CD4-positive, alpha-beta T cell (primary cell): ENCODE results near the gene PPOX. TPM values are rescaled to one million over a fixed set of nuclear protein-coding genes. Genes with fewer than 3 reads are reported as not detected.

Experiments
- ATAC-seq: fragments of 200-7000 bp; cut with Tn5 transposase; one replicate; pipeline ENCODE4 v1.10.0; 2022; ENCODE audit warnings: mild to moderate bottlenecking; ENCODE audit not compliant: poor library complexity
- CTCF ChIA-PET: fragments of 350-600 bp; sonication (Branson Sonifier 250); formaldehyde crosslinking; loops from one replicate; lab custom pipeline; 2021; ENCODE audit warnings: antibody characterized with exemption, inconsistent platforms; lab: Charles Lee
- POLR2A ChIA-PET: fragments of 350-600 bp; sonication (Branson Sonifier 250); formaldehyde crosslinking; loops from one replicate; lab custom pipeline; 2021; ENCODE audit warnings: antibody characterized with exemption, inconsistent platforms; lab: Charles Lee
- DNase-seq, 14 experiments: peaks; one replicate each; pipeline ENCODE4 v3.0.0-alpha.2; 2013 to 2020; ENCODE audit warnings: mixed read lengths in 2 of 14
- H3K27ac ChIP-seq, 2 donors: one replicate each; pipeline versions ENCODE4 v1.5.1 to v1.7.0; 2013; ENCODE audit warnings: low read length in 2 of 2, low read depth in 1 of 2, mild to moderate bottlenecking in 1 of 2
- H3K27me3 ChIP-seq, 2 experiments: 1 replicate in 1 of 2; 2 replicates in 1 of 2; pipeline versions ENCODE4 v1.6.1 to v1.7.0; 2013; ENCODE audit warnings: low read length in 2 of 2, control low read depth in 1 of 2, mild to moderate bottlenecking in 1 of 2, moderate library complexity in 1 of 2; ENCODE audit not compliant: insufficient read depth in 2 of 2, control insufficient read depth in 1 of 2
- H3K36me3 ChIP-seq: one replicate; pipeline ENCODE4 v1.6.1; 2013; ENCODE audit warnings: low read length, control low read depth; ENCODE audit not compliant: insufficient read depth
- H3K4me1 ChIP-seq: one replicate; pipeline ENCODE4 v1.6.1; 2013; ENCODE audit warnings: low read length, control low read depth; ENCODE audit not compliant: insufficient read depth
- H3K4me3 ChIP-seq: one replicate; pipeline ENCODE4 v1.5.1; 2013; ENCODE audit warnings: mild to moderate bottlenecking, low read length, moderate library complexity
- H3K9me3 ChIP-seq, 2 experiments: 1 replicate in 1 of 2; 2 replicates in 1 of 2; pipeline versions ENCODE4 v1.6.1 to v1.7.0; 2013; ENCODE audit warnings: low read length in 2 of 2, mild to moderate bottlenecking in 2 of 2, control low read depth in 1 of 2, moderate library complexity in 1 of 2; ENCODE audit not compliant: control insufficient read depth in 1 of 2, insufficient read depth in 1 of 2
- H3K27ac Mint-ChIP-seq: one replicate; pipeline ENCODE4 v1.8.0; 2020; ENCODE audit warnings: mixed read lengths
- H3K27me3 Mint-ChIP-seq: one replicate; pipeline ENCODE4 v1.8.0; 2021; ENCODE audit warnings: mixed read lengths
- H3K36me3 Mint-ChIP-seq: one replicate; pipeline ENCODE4 v1.8.0; 2021; ENCODE audit warnings: low read depth, mixed read lengths
- H3K4me1 Mint-ChIP-seq: one replicate; pipeline ENCODE4 v1.8.0; 2021; ENCODE audit warnings: low read depth, mixed read lengths
- H3K4me3 Mint-ChIP-seq: one replicate; pipeline ENCODE4 v1.8.0; 2020; ENCODE audit warnings: mild to moderate bottlenecking, mixed read lengths
- H3K9me3 Mint-ChIP-seq: one replicate; pipeline ENCODE4 v1.8.0; 2020; ENCODE audit warnings: mixed read lengths
- intact Hi-C, 2 experiments: fragments of 100-400 bp; cut with DNase I in 1 of 2; cut with micrococcal nuclease in 1 of 2; formaldehyde crosslinking; loops; one replicate each; pipeline versions ENCODE4 v1.15.1 to v1.9.0; 2023 to 2025; cut with DNase I, micrococcal nuclease
- total RNA-seq, 174 experiments: library from RNA in 2 of 174; stranded (reverse) in 2 of 174; gene quantifications; one replicate each; pipeline ENCODE4 v1.2.3 and lab custom pipeline; 2021 to 2026
- TF ChIP-seq, protein P1 (sequence below): fragments of 200-600 bp; IDR thresholded peaks from one replicate; pipeline ENCODE4 v1.8.0; 2022; ENCODE audit warnings: antibody characterized with exemption, mild to moderate bottlenecking

The PPOX gene
- total RNA-seq, 2 experiments from 2014 or later: 28.6 to 31.5 TPM

DNA sequence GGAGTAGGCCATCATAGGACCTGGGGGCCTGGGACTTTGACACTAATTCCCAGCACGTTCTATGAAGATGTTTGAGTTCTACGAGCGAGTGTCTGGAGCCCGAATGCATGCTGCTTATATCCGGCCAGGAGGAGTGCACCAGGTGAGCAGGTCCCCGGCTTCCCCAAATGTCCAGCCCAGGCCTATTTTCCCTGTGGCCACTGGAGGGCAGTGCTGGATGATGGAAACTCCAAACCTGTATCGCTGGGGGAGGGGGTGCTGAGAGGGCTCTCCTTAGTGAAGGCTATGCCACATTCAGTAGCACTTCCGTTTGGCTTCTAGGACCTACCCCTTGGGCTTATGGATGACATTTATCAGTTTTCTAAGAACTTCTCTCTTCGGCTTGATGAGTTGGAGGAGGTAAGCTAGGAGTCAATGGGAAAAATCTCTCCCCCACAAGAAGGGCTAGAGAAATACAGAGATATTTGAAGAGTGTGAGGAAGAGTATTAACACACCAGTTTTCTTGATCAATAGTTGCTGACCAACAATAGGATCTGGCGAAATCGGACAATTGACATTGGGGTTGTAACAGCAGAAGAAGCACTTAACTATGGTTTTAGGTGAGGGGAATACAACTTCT lies 43.7 kb downstream of the PPOX start:
- TF ChIP-seq, protein P1, sequence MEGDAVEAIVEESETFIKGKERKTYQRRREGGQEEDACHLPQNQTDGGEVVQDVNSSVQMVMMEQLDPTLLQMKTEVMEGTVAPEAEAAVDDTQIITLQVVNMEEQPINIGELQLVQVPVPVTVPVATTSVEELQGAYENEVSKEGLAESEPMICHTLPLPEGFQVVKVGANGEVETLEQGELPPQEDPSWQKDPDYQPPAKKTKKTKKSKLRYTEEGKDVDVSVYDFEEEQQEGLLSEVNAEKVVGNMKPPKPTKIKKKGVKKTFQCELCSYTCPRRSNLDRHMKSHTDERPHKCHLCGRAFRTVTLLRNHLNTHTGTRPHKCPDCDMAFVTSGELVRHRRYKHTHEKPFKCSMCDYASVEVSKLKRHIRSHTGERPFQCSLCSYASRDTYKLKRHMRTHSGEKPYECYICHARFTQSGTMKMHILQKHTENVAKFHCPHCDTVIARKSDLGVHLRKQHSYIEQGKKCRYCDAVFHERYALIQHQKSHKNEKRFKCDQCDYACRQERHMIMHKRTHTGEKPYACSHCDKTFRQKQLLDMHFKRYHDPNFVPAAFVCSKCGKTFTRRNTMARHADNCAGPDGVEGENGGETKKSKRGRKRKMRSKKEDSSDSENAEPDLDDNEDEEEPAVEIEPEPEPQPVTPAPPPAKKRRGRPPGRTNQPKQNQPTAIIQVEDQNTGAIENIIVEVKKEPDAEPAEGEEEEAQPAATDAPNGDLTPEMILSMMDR: peak; percentile 84
- ATAC-seq (peak; percentile 98), DNase-seq (peak; percentile 55 to 87 (median 66))
- Mint-ChIP-seq H3K27ac (peak overlapping the region; percentile 12), H3K36me3 (peaks cover 90% of the 10 kb centered on the region), H3K27me3 (no peaks in the 10 kb centered on the region), H3K9me3 (no peaks in the 10 kb centered on the region), H3K4me3 (no peak overlapping the region), H3K4me1 (peaks cover 39% of the 10 kb centered on the region)
- POLR2A ChIA-PET: interaction anchor here (1.6 to 2.4 kb wide), 3 partner anchors 8 to 28 kb away, joined by 5 to 20 read pairs (median 10); partner anchors contain the start of genes NDUFS2 and TOMM40L
- CTCF ChIA-PET: interaction anchor here (1.3 to 3.0 kb wide), 3 partner anchors 11 to 16 kb away, joined by 3 to 13 read pairs (median 4); partner anchors contain the start of genes APOA2 and TOMM40L
- H3K9me3 ChIP-seq: no peaks in the 10 kb centered on the region
- H3K36me3 ChIP-seq: peaks cover 97% of the 10 kb centered on the region
- H3K27ac ChIP-seq: no peak overlapping the region
- no peak overlapping the region for H3K4me3 ChIP-seq
- H3K27me3 ChIP-seq: no peaks in the 10 kb centered on the region
- intact Hi-C loops: loop anchor here (1.0 to 5.0 kb wide), 2 partner anchors 15 to 172 kb away; no protein-coding TSS in a partner anchor
- peaks cover 22% of the 10 kb centered on the region for H3K4me1 ChIP-seq

DNA sequence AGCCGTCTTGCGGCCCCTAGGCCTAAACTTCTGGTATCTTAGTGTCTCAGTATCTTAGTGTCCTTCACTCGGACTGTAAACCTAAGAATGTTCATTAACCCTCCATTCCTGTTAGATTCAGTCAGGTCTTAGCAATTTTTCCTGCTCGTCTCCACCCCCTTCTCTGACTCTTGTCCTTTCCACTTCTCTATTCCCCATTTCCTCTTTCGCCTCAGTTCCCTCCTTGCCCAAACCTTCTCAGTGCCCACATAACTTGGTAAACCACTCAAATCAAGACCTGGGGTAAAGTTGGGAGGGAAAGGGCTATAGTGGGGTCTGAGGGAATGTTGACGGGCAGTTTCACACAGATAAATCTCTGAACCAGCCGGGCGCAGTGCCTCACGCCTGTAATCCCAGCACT lies 48.1 kb downstream of the PPOX start:
- H3K27ac ChIP-seq: no peak overlapping the region

DNA sequence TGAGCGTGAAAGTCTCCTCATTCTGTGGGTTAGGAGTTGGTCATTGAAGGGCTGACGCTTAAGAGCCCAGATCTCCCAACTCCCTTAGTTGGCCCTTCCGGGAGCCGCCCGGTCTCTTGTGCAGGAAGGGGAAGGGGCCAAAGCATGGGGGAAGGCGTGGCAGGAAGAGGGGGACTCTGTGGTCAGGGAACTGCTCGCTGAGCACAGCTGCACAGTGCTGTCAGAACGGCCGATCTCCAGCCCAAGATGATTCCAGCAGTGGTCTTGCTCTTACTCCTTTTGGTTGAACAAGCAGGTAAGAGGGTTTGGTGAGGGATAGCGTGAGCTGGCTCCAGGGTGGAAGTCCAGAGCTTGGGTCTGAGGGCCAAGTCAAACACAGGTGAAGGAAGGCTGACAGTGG lies 48.9 kb downstream of the PPOX start, which contains the start of gene FCER1G:
Gene FCER1G, plus strand, starts transcription at position 220 of the 400 bp plus-strand sequence. Its CDS starts 27 bp downstream, at position 247.
- intact Hi-C loops: no loop called here
- H3K4me1 ChIP-seq: peaks cover 41% of the 10 kb centered on the region
- Mint-ChIP-seq H3K27me3 (no peaks in the 10 kb centered on the region), H3K9me3 (no peaks in the 10 kb centered on the region), H3K36me3 (peaks cover 49% of the 10 kb centered on the region), H3K4me1 (peaks cover 51% of the 10 kb centered on the region), H3K4me3 (no peak within 1 kb of the TSS), H3K27ac (peak within 1 kb of the TSS; percentile 44)
- ChIA-PET CTCF (interaction anchor here (1.2 kb wide), 1 partner anchor 10 kb away, joined by 3 read pairs; the partner anchor contains the start of gene TOMM40L), POLR2A (interaction anchor here (0.8 to 3.0 kb wide), 2 partner anchors 11 to 13 kb away, joined by 3 to 20 read pairs; partner anchors contain the start of genes NDUFS2 and TOMM40L)
- H3K4me3 ChIP-seq: peak within 1 kb of the TSS; percentile 40
- DNase-seq: peak in 2 of 14 experiments; percentile 51 to 62
- H3K9me3 ChIP-seq: no peaks in the 10 kb centered on the region
- H3K27me3 ChIP-seq: no peaks in the 10 kb centered on the region
- no peak within 1 kb of the TSS for H3K27ac ChIP-seq
- TF ChIP-seq, protein P1: no peak
- no peak for ATAC-seq
- peaks cover 47% of the 10 kb centered on the region for H3K36me3 ChIP-seq

More for the DNA sequence above, 48.1 kb downstream of the PPOX start:
- Mint-ChIP-seq H3K27me3 (no peaks in the 10 kb centered on the region), H3K27ac (no peak overlapping the region), H3K9me3 (no peaks in the 10 kb centered on the region), H3K4me1 (peaks cover 51% of the 10 kb centered on the region), H3K36me3 (peaks cover 56% of the 10 kb centered on the region), H3K4me3 (no peak overlapping the region)
- no peaks in the 10 kb centered on the region for H3K9me3 ChIP-seq
- CTCF ChIA-PET: no interaction called here
- ATAC-seq: no peak
- intact Hi-C loops: loop anchor here in 1 of 2 experiments (5.0 kb wide), 1 partner anchor 168 kb away; no protein-coding TSS in a partner anchor
- no peak overlapping the region for H3K4me3 ChIP-seq
- TF ChIP-seq, protein P1: no peak
- H3K4me1 ChIP-seq: peaks cover 44% of the 10 kb centered on the region
- no peak for DNase-seq
- no peaks in the 10 kb centered on the region for H3K27me3 ChIP-seq
- POLR2A ChIA-PET: no interaction called here
- H3K36me3 ChIP-seq: peaks cover 54% of the 10 kb centered on the region
